K562 (cell line): Measurements from ENCODE around the gene DNAJC25. TPM values are rescaled to one million over a fixed set of nuclear protein-coding genes. Genes with fewer than 3 reads are reported as not detected.

Experiments used
- CAMTA2 ChIP-seq: fragments of 250-450 bp; sonication (Bioruptor Pico); conservative IDR thresholded peaks from 2 replicates; pipeline ENCODE4 v1.5.1; 2022
- CBX3 ChIP-seq, 2 experiments: IDR thresholded peaks; 1 replicate in 1 of 2; 2 replicates in 1 of 2; pipeline ENCODE4 v1.6.1; 2012; ENCODE audit warnings: inconsistent platforms in 2 of 2, low read length in 2 of 2, borderline replicate concordance in 1 of 2, control low read depth in 1 of 2
- EZH2 ChIP-seq: IDR thresholded peaks from 2 replicates; pipeline ENCODE4 v1.6.1; 2012; ENCODE audit warnings: low read depth, mild to moderate bottlenecking, inconsistent platforms, low read length, borderline replicate concordance
- GATAD2A ChIP-seq: fragments of 450-650 bp; IDR thresholded peaks from 2 replicates; pipeline ENCODE4 v1.6.1; 2017
- MGA ChIP-seq: fragments of 450-650 bp; IDR thresholded peaks from 2 replicates; pipeline ENCODE4 v1.6.1; 2016; ENCODE audit warnings: mild to moderate bottlenecking, moderate library complexity
- PCBP2 ChIP-seq: fragments of 200-400 bp; formaldehyde crosslinking; IDR thresholded peaks from 2 replicates; pipeline ENCODE4 v1.6.1; 2018; ENCODE audit warnings: low read length, low read depth, mild to moderate bottlenecking, moderate library complexity; ENCODE audit not compliant: poor library complexity, severe bottlenecking
- POLR2A ChIP-seq: fragments of 450-650 bp; conservative IDR thresholded peaks from 2 replicates; pipeline ENCODE4 v1.6.1; 2016
- SMAD3 ChIP-seq: fragments of 450-650 bp; formaldehyde crosslinking; conservative IDR thresholded peaks from 2 replicates; pipeline ENCODE4 v1.4.0; 2020; ENCODE audit warnings: mild to moderate bottlenecking
- TEAD4 ChIP-seq, 2 experiments: sonication (generic) in 1 of 2; formaldehyde crosslinking in 1 of 2; IDR thresholded peaks; 2 replicates each; pipeline versions ENCODE4 v1.6.1 to v1.8.0; 2012 to 2022; ENCODE audit warnings: borderline replicate concordance in 1 of 2, inconsistent platforms in 1 of 2, low read length in 1 of 2, mild to moderate bottlenecking in 1 of 2, missing genetic modification reagents in 1 of 2
- TRIM24 ChIP-seq, 2 experiments: fragments of 450-650 bp; IDR thresholded peaks; 2 replicates each; pipeline ENCODE4 v1.6.1; 2016
- TRIM28 ChIP-seq: fragments of 450-650 bp; IDR thresholded peaks from 2 replicates; pipeline ENCODE4 v1.6.1; 2017
- USF1 ChIP-seq: sonication (generic); formaldehyde crosslinking; IDR thresholded peaks from 2 replicates; pipeline ENCODE4 v1.9.0; 2022; ENCODE audit warnings: mild to moderate bottlenecking, missing genetic modification reagents
- ZFPM2 ChIP-seq: fragments of 250-450 bp; sonication (Bioruptor Pico); IDR thresholded peaks from 2 replicates; pipeline ENCODE4 v1.5.1; 2022; ENCODE audit warnings: mild to moderate bottlenecking
- ZNF124 ChIP-seq: sonication (generic); formaldehyde crosslinking; IDR thresholded peaks from 2 replicates; pipeline ENCODE4 v1.8.1; 2022; ENCODE audit warnings: missing genetic modification reagents
- ZNF444 ChIP-seq: fragments of 250-450 bp; sonication (Bioruptor Pico); IDR thresholded peaks from 2 replicates; pipeline ENCODE4 v1.4.0; 2020; ENCODE audit warnings: mild to moderate bottlenecking, moderate library complexity
- polyA plus RNA-seq, 8 experiments: library from polyadenylated mRNA; depleted of rRNA in 4 of 8; stranded (reverse) in 5 of 8; unstranded in 3 of 8; fragments of >200 nt; fragmentation: Nextera tagmentation in 2 of 8; fragmentation: Illumina TruSeq in 1 of 8; extraction: Ambion mirVana in 2 of 8; extraction: Trizol in 1 of 8; gene quantifications; 2 replicates each; pipeline versions ENCODE4 v1.2.1 to v1.2.3, GENCODE V29; 2011 to 2014; ENCODE audit warnings: inconsistent platforms in 1 of 8, missing spikeins in 1 of 8
- total RNA-seq, 7 experiments: library from RNA; depleted of rRNA in 6 of 7; stranded (reverse); fragments of >200 nt in 6 of 7; fragmentation: Illumina TruSeq in 2 of 7; extraction: Trizol in 2 of 7; gene quantifications; 2 replicates each; pipeline versions ENCODE4 v1.2.1 to v1.2.3, GENCODE V29; 2011 to 2021; ENCODE audit warnings: low replicate concordance in 1 of 7
- TF ChIP-seq, protein P1 (sequence below): sonication (generic); formaldehyde crosslinking; IDR thresholded peaks from 2 replicates; pipeline ENCODE4 v1.8.0; 2022; ENCODE audit warnings: mild to moderate bottlenecking, missing genetic modification reagents

The DNAJC25 gene
- total and polyA plus RNA-seq, 9 of the 15 experiments (the other 6 are each of a cell fraction or from before 2014, with no cell fraction given): 3.7 to 11.2 (median 7.1) TPM

DNA sequence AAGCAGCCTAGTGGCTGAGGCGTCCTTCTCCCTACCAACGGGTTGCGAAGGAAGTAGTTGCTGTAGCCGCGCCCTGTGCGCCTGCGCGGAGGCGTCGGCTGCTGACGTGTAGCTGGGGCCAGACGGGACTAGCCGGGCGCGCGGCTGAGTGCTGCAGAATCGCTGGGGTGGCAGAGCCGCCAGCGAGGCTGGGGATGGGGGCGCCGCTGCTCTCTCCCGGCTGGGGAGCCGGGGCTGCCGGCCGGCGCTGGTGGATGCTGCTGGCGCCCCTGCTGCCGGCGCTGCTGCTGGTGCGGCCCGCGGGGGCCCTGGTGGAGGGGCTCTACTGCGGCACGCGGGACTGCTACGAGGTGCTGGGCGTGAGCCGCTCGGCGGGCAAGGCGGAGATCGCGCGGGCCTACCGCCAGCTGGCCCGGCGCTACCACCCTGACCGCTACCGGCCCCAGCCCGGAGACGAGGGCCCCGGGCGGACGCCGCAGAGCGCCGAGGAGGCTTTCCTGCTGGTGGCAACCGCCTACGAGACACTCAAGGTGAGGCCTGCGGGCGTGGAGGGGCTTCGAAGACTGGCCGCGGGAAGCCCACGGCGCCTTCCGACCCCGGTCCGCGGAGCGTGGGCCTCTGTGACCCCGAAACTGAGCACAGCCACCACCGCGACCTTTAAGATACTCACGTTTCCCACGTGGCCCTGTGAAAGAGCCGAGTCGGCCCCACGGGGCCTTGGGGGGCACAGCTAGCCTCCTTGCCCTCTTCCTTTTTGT lies at the start of gene DNAJC25 (continued):
- TF ChIP-seq MGA (peak; percentile 10; the same call in 1 of the 2 replicates), ZFPM2 (no peak), SMAD3 (no peak), TRIM24 (IDR thresholded peaks at IDR 0.05) (no peak), TEAD4 (IDR thresholded peaks at IDR 0.05; ENCODE audit: low read length) (no peak), TEAD4 (CRISPR knock-in tag; IDR thresholded peaks at IDR 0.05; ENCODE audit: borderline replicate concordance) (no peak), EZH2 (no peak), USF1 (CRISPR knock-in tag) (no peak), ZNF444 (no peak), PCBP2 (no peak), POLR2A (peak; percentile 94), GATAD2A (no peak), TRIM28 (no peak; the same call in 1 of the 2 replicates), CBX3 (IDR thresholded peaks at IDR 0.05; ENCODE audit: borderline replicate concordance in 1 of 2, low read length in 2 of 2) (no peak), CAMTA2 (CRISPR knock-in tag) (0 out of 2 replicates have a peak, but pooled peaks have one; percentile 33), ZNF124 (no peak)
- TF ChIP-seq, protein P1, sequence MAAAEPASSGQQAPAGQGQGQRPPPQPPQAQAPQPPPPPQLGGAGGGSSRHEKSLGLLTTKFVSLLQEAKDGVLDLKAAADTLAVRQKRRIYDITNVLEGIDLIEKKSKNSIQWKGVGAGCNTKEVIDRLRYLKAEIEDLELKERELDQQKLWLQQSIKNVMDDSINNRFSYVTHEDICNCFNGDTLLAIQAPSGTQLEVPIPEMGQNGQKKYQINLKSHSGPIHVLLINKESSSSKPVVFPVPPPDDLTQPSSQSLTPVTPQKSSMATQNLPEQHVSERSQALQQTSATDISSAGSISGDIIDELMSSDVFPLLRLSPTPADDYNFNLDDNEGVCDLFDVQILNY: no peak
